ENCODE data around the gene BROX. TPM values are rescaled to one million over a fixed set of nuclear protein-coding genes. Genes with fewer than 3 reads are reported as not detected.
A peak's percentile ranks its signal among the peaks of the same experiment; 100 is the strongest.

BROX gene
- total RNA-seq, 4 donors from 2014 or later = 45.0 to 66.7 (median 49.8) TPM

GRCh38 chr1:222769971-222770620, 57.7 kb downstream of the BROX start:
- TF ChIP-seq POLR2A (IDR thresholded peaks at IDR 0.05) (no peak), CTCF (IDR thresholded peaks at IDR 0.05) (no peak)
- no peaks in the 10 kb centered on the region for H3K36me3 ChIP-seq
- no peaks in the 10 kb centered on the region for H3K27me3 ChIP-seq
- no peak for DNase-seq
- WGBS, 2 donors = 42 to 61% methylated on average over 2 of the region's 2 CpGs
- peak overlapping the region in 1 of 4 donors; percentile 10 for H3K27ac ChIP-seq
- peaks cover 0 to 13% (median 0%) of the 10 kb centered on the region in 3 donors for H3K4me1 ChIP-seq
- intact Hi-C loops (cut with DNase I) = no loop called here
- peaks cover 0 to 9% (median 0%) of the 10 kb centered on the region in 3 donors for H3K9me3 ChIP-seq
- no peak overlapping the region for H3K4me3 ChIP-seq

- DNase-seq = peak; percentile 2
- Histone ChIP-seq H3K36me3 (no peaks in the 10 kb centered on the region), H3K9me3 (peaks cover 0 to 9% (median 0%) of the 10 kb centered on the region in 3 donors), H3K27ac (peak overlapping the region in 3 of 4 donors; percentile 2 to 54 (median 51)), H3K4me3 (no peak overlapping the region), H3K4me1 (peaks cover 3 to 23% (median 4%) of the 10 kb centered on the region in 3 donors), H3K27me3 (no peaks in the 10 kb centered on the region)
- TF ChIP-seq POLR2A (IDR thresholded peaks at IDR 0.05) (no peak), CTCF (IDR thresholded peaks at IDR 0.05) (no peak)
- 58 to 64% methylated on average over 4 of the region's 4 CpGs for WGBS, 2 donors
- intact Hi-C loops (cut with DNase I) = no loop called here
Measured at GRCh38 chr1:222772996-222773379, 60.6 kb downstream of the BROX start.

- Histone ChIP-seq H3K9me3 (no peaks in the 10 kb centered on the region), H3K27ac (peak overlapping the region in 1 of 4 donors; percentile 54), H3K4me1 (peaks cover 3 to 14% (median 4%) of the 10 kb centered on the region in 3 donors), H3K27me3 (peaks cover 0 to 6% (median 0%) of the 10 kb centered on the region in 4 donors), H3K4me3 (no peak overlapping the region), H3K36me3 (no peaks in the 10 kb centered on the region)
- TF ChIP-seq POLR2A (IDR thresholded peaks at IDR 0.05) = no peak
- TF ChIP-seq CTCF (IDR thresholded peaks at IDR 0.05) = no peak
- intact Hi-C loops (cut with DNase I) = no loop called here
- no peak for DNase-seq
- 44 to 50% methylated on average over 1 of the region's 1 CpG for WGBS, 2 donors
Measured at GRCh38 chr1:222777463-222777862, 65.1 kb downstream of the BROX start.

- DNase-seq = no peak
- Histone ChIP-seq H3K27ac (peak overlapping the region in 1 of 4 donors; percentile 54), H3K36me3 (no peaks in the 10 kb centered on the region), H3K9me3 (no peaks in the 10 kb centered on the region), H3K27me3 (peaks cover 0 to 6% (median 0%) of the 10 kb centered on the region in 4 donors), H3K4me3 (no peak overlapping the region), H3K4me1 (peaks cover 3 to 14% (median 4%) of the 10 kb centered on the region in 3 donors)
- TF ChIP-seq POLR2A (IDR thresholded peaks at IDR 0.05) = no peak
- no peak for TF ChIP-seq CTCF (IDR thresholded peaks at IDR 0.05)
- 31 to 43% methylated on average over 2 of the region's 2 CpGs for WGBS, 2 donors
- intact Hi-C loops (cut with DNase I) = no loop called here
Measured at GRCh38 chr1:222777977-222778376, 65.6 kb downstream of the BROX start.

GRCh38 chr1:222781251-222781650, 68.9 kb downstream of the BROX start:
- DNase-seq = no peak
- TF ChIP-seq POLR2A (IDR thresholded peaks at IDR 0.05) = no peak
- no peak for TF ChIP-seq CTCF (IDR thresholded peaks at IDR 0.05)
- Histone ChIP-seq H3K4me3 (no peak overlapping the region), H3K4me1 (peaks cover 3 to 19% (median 4%) of the 10 kb centered on the region in 3 donors), H3K27ac (no peak overlapping the region), H3K36me3 (no peaks in the 10 kb centered on the region), H3K9me3 (no peaks in the 10 kb centered on the region), H3K27me3 (peaks cover 0 to 6% (median 0%) of the 10 kb centered on the region in 4 donors)
- 51 to 62% methylated on average over 4 of the region's 4 CpGs for WGBS, 2 donors
- intact Hi-C loops (cut with DNase I) = no loop called here
